Retinal pigment epithelial cell (primary cell): Measurements from ENCODE around the gene PRKAG2.

Experiments
- DNase-seq: peaks from one replicate; pipeline ENCODE4 v3.0.0-alpha.2; 2010; ENCODE audit warnings: low read depth
- H3K4me3 ChIP-seq: 2 replicates; pipeline ENCODE4 v1.5.1; 2011; ENCODE audit warnings: mild to moderate bottlenecking, low read length, control low read depth, moderate library complexity
- CTCF ChIP-seq: conservative IDR thresholded peaks from 2 replicates; pipeline ENCODE4 v1.5.1; 2011; ENCODE audit warnings: low read depth, low read length, control low read depth, inconsistent platforms

Gene PRKAG2

GRCh38 chr7:151621961-151622360, 255.0 kb downstream of the PRKAG2 start:
- no peak overlapping the region for H3K4me3 ChIP-seq
- no peak for TF ChIP-seq CTCF
- no peak for DNase-seq

DNA sequence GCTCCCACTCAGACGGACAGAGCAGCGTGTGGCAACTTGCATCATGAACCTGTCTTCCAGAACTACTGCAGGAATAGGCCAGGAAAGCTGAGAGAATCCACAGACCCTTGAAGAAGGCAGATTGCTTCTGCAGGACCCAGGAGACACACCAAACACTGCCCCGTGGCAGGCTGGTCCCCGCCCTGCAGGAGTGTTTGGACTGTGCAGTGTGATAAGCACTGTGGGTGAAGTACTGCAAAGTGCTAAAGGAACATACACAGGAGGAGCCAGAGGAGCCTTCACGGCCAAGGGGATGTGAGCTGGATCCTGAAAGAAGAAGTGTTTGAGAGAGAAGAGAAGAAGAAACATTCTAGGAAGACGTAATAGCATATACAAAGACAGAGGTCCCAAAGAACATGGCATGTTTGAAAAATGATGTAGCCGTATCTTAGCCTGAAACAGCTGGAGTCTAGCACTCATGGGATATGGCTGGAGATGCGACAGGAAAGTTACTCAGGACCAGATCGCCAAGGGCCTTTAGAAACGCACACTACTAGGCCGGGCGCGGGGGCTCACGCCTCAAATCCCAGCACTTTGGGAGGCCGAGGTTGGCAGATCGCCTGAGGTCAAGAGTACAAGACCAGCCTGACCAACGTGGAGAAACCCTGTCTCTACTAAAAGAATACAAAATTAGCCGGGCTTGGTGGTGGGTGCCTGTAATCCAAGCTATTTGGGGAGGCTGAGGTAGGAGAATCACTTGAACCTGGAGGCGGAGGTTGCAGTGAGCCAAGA, 260.3 kb downstream of the PRKAG2 start:
- no peak for DNase-seq
- no peak overlapping the region for H3K4me3 ChIP-seq
- no peak for TF ChIP-seq CTCF

GRCh38 chr7:151615784-151616183, 261.1 kb downstream of the PRKAG2 start:
- TF ChIP-seq CTCF: no peak
- DNase-seq: no peak
- H3K4me3 ChIP-seq: no peak overlapping the region

DNA sequence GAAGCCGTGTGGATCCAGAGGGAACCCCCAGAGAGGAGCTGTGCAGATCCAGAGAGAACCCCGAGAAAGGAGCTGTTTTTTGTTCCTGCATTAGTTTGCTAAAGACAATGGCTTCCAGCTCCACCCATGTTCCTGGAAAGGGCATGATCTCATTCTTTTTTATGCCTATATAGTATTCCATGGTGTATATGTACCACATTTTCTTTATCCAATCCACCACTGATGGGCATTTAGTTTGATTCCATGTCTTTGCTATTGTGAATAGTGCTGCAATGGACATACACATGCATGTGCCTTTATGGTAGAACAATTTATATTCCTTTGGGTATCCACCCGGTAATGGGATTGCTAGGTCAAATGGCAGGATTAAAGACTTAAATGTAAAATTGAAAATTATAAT, 261.9 kb downstream of the PRKAG2 start:
- no peak for TF ChIP-seq CTCF
- no peak for DNase-seq
- no peak overlapping the region for H3K4me3 ChIP-seq

GRCh38 chr7:151614019-151614418, 262.9 kb downstream of the PRKAG2 start:
- TF ChIP-seq CTCF: no peak
- H3K4me3 ChIP-seq: no peak overlapping the region
- DNase-seq: no peak

GRCh38 chr7:151611878-151612277, 265.0 kb downstream of the PRKAG2 start:
- no peak overlapping the region for H3K4me3 ChIP-seq
- DNase-seq: no peak
- no peak for TF ChIP-seq CTCF

- no peak for DNase-seq
- TF ChIP-seq CTCF: no peak
These were observed 265.9 kb downstream of the PRKAG2 start for GRCh38 chr7:151611041-151611440.

More at GRCh38 chr7:151611041-151611440, 265.9 kb downstream of the PRKAG2 start:
- H3K4me3 ChIP-seq: no peak overlapping the region
